ENCODE data around the gene KIAA1549.
"Not testable (repeated sequence)": the region's sequence is repeated elsewhere in the genome, so short reads cannot be mapped to it uniquely, and the experiment has no call there.

DNA sequence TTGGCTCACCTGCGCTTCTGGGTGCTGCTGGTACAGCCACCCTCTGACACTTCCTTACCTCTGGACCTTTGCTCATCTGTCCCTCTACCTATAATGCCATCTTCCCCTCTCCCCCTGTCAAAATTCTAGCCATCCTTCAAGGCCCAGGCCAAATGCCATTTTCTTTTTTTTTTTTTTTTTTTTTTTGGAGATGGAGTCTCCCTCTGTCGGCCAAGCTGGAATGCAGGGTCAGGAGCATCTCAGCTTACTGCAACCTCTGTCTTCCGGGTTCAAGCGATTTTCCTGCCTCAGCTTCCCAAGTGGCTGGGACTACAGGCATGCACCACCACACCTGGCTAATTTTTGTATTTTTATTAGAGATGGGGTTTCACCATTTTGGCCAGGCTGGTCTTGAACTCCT, 184.1 kb downstream of the KIAA1549 start:
- not testable (repeated sequence) for TF ChIP-seq POLR2A (IDR thresholded peaks at IDR 0.05)
- TF ChIP-seq, protein P1, sequence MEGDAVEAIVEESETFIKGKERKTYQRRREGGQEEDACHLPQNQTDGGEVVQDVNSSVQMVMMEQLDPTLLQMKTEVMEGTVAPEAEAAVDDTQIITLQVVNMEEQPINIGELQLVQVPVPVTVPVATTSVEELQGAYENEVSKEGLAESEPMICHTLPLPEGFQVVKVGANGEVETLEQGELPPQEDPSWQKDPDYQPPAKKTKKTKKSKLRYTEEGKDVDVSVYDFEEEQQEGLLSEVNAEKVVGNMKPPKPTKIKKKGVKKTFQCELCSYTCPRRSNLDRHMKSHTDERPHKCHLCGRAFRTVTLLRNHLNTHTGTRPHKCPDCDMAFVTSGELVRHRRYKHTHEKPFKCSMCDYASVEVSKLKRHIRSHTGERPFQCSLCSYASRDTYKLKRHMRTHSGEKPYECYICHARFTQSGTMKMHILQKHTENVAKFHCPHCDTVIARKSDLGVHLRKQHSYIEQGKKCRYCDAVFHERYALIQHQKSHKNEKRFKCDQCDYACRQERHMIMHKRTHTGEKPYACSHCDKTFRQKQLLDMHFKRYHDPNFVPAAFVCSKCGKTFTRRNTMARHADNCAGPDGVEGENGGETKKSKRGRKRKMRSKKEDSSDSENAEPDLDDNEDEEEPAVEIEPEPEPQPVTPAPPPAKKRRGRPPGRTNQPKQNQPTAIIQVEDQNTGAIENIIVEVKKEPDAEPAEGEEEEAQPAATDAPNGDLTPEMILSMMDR (IDR thresholded peaks at IDR 0.05) = not testable (repeated sequence)
